HG03095 (cell line): Measurements from ENCODE around the gene ROBO1.

Source experiments
- ATAC-seq: cut with Tn5 transposase; IDR thresholded peaks from one replicate; pipeline ENCODE4 v1.9.1; 2021; ENCODE audit warnings: moderate library complexity; ENCODE audit not compliant: unreplicated experiment

ROBO1 gene

DNA sequence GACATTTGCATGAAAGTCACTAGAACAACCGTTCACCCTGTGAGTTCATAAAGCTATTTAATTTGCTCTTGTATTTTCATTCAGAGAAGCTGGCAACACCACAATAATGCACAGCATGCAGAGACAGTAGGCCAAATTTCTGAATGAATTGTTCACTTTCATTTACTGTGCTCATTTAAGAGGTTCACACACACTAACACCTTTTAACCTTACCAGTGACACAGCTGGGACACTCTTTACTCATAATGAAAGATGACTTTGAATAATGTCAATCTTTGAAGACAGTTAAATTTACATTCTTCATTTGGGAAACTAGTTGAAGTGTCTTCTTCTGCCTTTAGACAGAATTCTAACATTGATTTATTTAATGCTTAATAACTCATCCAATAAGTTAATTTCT is 95.7 kb downstream of the ROBO1 start:
- ATAC-seq: no peak

DNA sequence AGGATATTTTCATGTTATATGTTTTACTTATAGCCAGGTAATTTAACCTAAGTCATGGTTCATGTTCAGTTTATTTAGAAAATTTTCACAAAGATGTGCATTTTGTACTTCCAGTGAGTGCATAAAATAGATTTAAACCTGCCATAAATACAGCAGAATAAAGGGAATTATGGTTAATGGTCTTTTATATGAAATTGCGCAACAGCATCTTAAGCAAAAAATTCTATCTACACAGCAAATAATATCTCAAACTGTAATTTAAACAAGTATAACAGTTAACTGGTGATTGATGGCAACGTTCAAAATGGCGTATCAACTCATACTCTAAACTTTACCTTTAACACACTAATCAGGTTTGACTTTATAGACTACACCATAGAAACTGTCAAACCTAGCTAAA is 97.6 kb downstream of the ROBO1 start:
- no peak for ATAC-seq

GRCh38 chr3:79664455-79664854 is 103.3 kb downstream of the ROBO1 start:
- ATAC-seq: no peak

DNA sequence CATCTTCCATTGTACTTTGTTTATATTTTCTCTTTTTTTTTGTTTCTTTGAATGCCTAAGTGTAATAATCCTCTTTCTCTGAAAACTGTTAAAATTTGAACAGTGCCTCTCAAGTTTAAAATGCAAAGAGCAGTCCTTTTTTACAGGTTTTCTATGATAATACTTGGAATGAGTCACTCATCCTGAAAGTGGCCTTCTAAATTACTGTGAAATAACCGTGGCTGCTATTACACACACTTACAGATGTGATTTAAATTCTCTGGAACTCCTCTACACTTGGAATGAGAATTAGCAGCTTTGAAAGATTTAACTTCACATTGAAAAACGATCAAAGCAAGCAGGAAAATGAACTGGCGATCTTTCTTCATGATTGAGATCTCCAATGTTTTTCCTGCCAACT is 105.9 kb downstream of the ROBO1 start:
- no peak for ATAC-seq

DNA sequence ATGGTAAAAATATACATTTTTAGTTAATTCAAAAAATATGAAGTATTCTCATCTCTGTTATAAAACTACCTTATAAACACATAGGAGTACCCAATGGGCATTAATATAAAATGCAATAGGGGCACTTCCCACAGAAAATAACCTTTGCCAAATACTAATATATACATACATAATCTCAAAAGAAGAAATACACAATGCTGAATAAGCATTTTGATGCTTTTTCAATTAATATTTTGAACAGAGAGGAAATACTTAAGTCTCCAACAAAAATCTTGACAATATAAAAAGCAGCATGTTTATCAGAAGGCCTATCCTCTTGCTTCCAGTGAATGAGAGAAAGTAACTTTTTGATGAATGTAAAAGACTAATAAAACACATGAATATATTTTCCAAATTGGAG is 110.7 kb downstream of the ROBO1 start:
- ATAC-seq: no peak

DNA sequence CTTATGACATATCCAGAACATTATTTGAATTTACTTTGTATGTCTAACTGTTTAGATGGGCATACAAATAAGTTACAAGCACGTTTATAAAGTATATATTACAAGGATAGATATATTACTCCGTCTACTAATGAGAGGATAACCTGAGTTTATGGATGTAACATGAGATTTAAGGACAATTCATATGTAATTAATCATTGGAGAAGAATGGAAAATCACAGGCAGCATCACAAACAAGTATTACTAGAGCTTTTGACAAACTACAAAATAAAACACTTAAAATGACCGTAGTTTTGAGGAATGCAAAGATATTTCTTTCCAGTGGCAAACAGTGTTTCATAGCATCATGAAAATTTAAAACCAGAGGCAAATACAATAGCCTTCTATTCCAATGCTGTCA is 113.8 kb downstream of the ROBO1 start:
- no peak for ATAC-seq

GRCh38 chr3:79653266-79653830 is 114.5 kb downstream of the ROBO1 start:
- no peak for ATAC-seq

GRCh38 chr3:79651536-79652065 is 116.2 kb downstream of the ROBO1 start:
- no peak for ATAC-seq

DNA sequence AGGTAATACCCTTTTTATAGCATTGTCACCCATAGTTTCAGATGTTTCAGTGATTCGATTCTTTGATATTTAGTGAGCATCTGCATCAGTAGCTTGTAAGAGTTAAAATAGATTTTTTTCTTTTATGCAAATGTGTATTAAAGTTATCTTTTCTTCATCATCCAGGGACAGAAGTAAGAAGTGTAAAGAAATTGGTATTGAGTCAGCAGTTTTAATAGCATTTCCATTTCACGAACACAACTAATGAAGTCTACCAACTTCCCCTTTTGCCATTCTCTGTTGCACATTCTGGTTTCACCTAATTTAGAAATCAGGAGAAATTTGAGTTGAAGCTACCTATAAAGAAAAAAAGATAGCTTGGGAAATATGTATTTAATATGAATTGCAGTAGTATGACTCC is 127.9 kb downstream of the ROBO1 start:
- ATAC-seq: no peak

DNA sequence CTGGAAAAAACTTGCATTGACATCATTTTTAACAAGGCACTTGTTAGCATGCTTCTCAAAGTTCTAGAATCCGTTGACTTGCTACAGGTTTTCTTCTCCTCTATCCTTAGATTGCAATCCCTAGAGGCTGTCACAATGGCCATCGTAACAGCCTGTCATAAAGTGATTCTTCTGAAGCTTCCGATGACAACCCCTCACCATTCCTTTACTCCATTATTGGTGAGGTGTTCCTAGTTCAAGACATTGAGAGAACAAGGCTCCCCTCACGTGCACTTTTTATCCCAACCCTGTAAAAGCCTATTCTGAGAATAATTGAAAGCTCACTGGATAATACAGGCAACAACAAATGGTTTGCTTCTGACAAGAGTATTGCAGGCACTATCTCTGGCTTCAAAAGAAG is 131.4 kb downstream of the ROBO1 start:
- no peak for ATAC-seq

DNA sequence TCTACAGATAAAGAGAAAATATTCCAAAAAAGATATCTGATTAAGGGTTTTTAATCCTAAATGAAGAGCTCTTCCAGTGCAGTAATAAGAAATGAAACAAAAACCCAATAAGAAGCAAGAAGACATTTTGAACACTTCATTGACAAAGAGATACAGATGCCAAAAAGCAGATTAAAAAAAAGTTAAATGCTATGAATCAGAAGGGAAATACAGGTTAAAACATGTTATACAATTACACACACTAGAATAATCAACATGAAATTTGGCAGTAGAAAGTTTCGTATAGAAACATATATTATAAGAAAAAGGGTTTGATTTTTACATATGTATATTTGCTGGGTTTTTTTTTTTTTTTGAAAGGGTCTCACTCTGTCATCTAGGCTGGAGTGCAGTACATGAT is 135.0 kb downstream of the ROBO1 start:
- ATAC-seq: no peak

DNA sequence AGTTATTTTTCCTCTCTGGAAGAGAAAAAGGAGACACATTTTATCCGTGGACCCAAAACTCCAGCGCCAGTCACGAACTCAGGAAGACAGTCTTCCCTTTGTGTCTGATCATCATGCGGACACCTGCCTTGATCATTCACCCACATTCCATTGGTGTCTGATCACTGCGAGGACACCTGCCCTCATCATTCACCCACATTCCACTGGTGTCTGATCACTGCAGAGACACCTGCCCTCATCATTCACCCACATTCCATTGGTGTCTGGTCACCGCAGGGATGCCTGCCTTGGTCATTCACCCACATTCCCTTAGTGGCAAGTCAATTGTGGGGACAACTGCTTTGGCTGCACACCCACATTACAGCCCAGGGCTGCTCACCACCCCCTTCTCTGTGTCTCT is 148.9 kb downstream of the ROBO1 start:
- no peak for ATAC-seq

DNA sequence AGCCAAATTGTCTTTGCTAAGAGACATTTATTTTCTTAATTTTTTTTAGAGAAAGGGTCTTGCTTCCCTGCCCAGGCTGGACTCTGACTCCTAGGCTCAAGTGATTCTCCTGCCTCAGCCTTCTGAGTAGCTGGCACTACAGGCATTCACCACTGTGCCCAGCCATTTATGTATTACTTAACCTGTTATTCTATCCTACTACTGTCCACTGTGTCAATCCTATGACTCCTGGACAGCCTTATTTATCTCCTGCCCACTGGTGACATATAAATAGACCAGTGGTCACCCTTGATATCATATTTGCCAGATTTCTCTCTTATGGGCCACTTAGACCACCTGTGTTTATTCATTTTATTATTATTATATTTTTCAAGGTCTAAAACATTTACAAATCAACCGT is 161.4 kb downstream of the ROBO1 start:
- ATAC-seq: no peak

DNA sequence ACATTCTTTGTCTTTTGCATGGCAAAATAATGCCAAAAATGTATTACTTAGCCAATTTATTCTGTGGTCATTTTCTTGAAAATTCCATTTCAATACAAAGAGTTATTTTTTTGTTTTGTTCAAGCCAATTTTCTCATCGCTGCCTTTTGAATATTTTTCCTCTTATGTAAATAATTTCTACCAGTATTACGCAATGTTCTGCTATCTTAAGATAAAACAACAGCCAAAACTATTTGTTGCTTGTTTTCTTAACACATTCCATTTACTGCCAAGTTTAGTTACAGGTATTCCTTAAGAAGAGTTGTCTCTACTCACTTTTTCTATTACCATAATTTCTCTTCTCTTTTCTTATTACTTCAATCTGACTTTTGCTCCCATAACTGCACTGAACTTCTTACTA is 163.1 kb downstream of the ROBO1 start:
- no peak for ATAC-seq

GRCh38 chr3:79602385-79602784 is 165.4 kb downstream of the ROBO1 start:
- no peak for ATAC-seq

DNA sequence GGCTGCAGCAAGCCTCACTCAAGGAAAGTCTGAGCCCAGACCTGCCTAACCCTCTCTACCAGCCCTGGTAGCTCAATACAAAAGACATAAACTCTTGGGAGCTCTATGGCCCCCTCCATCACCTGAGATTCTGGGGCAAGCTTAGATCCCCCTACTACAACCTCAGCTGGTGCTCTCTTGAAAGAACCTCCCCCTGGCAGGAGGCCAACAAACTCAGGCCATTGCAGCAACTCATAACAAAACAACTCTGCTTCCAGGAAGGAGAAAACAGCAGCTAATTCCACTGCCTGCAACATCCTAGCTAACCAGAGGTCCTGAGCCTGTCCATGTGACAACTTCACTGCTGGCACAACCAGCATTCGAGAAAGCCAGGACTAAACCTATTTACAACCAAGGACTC is 169.2 kb downstream of the ROBO1 start:
- ATAC-seq: no peak

- no peak for ATAC-seq
Measured at GRCh38 chr3:79597709-79598108, 170.1 kb downstream of the ROBO1 start.

DNA sequence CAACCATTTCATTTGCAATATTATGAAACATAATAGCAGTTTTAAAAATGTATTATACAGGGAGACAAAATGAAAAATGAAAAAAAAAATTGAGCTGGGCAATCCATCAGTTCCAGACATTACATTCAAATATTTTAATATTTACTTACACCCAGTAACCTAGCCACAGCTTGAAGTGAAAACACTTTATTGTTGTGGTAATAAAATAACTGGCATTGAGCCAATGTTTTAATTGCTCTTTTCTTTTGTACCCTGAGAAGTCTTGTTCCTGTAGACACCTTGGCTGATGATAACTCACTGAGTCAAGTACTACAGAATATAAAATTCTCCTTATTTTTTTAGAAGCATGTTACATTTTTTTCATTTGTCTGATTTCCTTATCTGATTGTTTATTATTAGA is 180.6 kb downstream of the ROBO1 start:
- ATAC-seq: no peak

DNA sequence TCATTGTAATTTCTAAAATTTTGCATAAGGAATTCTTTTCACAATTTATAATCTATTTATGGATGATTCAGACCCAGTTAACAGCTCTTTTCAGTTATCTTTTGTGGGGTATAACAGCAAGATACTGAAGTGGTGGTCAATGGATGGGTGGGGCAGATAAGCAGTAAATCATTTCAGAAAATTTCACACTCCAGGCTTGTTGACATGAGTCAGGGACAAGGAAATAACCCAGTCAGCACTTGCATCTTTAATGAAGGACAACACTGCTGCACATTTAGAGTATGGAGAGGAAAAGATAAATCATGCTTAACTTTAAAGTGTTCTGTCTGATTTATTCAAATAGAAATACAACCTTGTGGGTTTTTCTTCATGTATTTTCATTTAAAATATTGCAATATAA is 181.6 kb downstream of the ROBO1 start:
- no peak for ATAC-seq

- ATAC-seq: no peak
Measured at GRCh38 chr3:79572930-79573329, 194.9 kb downstream of the ROBO1 start.

- ATAC-seq: no peak
Measured at GRCh38 chr3:79568938-79569337, 198.9 kb downstream of the ROBO1 start.

GRCh38 chr3:79564192-79564591 is 203.6 kb downstream of the ROBO1 start:
- ATAC-seq: peak; percentile 85

- no peak for ATAC-seq
Measured at GRCh38 chr3:79560698-79561097, 207.1 kb downstream of the ROBO1 start.
